ENCODE data around the gene ELF3.

DNA sequence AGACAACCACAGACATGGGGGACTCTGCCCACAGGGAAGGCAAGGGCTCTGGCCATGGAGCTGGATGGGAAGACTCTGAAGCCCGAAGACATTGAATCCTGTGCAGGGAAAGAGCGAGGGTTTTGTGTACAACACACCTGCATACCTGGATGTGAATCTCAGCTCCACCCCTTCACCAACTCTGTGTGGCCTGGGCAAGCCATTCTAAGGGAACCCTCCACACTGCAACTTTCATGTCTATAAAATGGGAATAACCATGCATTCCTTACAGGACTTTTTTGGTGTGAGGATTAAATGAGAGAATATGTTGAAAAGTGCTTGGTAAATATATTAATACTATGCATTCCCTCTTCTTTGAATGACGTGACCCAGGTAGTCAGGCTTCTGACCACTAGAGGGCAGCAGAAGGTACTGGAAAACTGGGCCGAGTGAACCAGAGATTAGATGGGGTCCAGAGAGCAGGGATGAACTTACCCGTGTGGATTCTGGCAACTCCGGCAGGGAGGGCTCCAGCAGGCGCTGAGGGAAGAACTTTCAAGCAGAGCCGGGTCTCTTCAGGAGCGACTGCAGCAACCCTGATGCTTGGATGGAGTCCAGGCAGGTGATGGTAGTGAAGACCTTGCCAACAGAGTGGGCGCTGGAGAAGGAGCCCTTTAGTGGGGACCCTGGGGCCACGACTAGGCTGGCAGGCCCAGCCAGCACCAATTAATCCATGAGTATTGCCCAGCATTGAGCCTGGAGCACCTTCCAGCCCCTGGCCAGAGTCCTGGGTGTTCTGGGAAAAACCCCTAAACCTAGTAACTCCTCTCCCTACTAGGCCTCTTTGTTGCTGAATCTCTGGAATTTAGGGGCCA lies 834 bp upstream of the ELF3 start:
- TF ChIP-seq, protein P1, sequence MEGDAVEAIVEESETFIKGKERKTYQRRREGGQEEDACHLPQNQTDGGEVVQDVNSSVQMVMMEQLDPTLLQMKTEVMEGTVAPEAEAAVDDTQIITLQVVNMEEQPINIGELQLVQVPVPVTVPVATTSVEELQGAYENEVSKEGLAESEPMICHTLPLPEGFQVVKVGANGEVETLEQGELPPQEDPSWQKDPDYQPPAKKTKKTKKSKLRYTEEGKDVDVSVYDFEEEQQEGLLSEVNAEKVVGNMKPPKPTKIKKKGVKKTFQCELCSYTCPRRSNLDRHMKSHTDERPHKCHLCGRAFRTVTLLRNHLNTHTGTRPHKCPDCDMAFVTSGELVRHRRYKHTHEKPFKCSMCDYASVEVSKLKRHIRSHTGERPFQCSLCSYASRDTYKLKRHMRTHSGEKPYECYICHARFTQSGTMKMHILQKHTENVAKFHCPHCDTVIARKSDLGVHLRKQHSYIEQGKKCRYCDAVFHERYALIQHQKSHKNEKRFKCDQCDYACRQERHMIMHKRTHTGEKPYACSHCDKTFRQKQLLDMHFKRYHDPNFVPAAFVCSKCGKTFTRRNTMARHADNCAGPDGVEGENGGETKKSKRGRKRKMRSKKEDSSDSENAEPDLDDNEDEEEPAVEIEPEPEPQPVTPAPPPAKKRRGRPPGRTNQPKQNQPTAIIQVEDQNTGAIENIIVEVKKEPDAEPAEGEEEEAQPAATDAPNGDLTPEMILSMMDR (IDR thresholded peaks at IDR 0.05) = peak; percentile 75 to 77
- no peak for TF ChIP-seq POLR2A (IDR thresholded peaks at IDR 0.05)
- TF ChIP-seq POLR2AphosphoS5 (IDR thresholded peaks at IDR 0.05) = no peak
